Bronchus fibroblast of lung (primary cell): ENCODE results near the gene SSH2. TPM values are rescaled to one million over a fixed set of nuclear protein-coding genes. Genes with fewer than 3 reads are reported as not detected.

Experiments used
- total RNA-seq: library from RNA; depleted of rRNA; stranded (reverse); fragments of >200 nt; gene quantifications from 2 replicates; pipeline ENCODE4 v1.2.3, GENCODE V29; 2015

Gene SSH2, protein sequence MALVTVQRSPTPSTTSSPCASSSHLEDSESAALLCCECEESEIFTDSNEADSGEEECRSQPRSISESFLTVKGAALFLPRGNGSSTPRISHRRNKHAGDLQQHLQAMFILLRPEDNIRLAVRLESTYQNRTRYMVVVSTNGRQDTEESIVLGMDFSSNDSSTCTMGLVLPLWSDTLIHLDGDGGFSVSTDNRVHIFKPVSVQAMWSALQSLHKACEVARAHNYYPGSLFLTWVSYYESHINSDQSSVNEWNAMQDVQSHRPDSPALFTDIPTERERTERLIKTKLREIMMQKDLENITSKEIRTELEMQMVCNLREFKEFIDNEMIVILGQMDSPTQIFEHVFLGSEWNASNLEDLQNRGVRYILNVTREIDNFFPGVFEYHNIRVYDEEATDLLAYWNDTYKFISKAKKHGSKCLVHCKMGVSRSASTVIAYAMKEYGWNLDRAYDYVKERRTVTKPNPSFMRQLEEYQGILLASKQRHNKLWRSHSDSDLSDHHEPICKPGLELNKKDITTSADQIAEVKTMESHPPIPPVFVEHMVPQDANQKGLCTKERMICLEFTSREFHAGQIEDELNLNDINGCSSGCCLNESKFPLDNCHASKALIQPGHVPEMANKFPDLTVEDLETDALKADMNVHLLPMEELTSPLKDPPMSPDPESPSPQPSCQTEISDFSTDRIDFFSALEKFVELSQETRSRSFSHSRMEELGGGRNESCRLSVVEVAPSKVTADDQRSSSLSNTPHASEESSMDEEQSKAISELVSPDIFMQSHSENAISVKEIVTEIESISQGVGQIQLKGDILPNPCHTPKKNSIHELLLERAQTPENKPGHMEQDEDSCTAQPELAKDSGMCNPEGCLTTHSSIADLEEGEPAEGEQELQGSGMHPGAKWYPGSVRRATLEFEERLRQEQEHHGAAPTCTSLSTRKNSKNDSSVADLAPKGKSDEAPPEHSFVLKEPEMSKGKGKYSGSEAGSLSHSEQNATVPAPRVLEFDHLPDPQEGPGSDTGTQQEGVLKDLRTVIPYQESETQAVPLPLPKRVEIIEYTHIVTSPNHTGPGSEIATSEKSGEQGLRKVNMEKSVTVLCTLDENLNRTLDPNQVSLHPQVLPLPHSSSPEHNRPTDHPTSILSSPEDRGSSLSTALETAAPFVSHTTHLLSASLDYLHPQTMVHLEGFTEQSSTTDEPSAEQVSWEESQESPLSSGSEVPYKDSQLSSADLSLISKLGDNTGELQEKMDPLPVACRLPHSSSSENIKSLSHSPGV (N-terminal part only)
- 5.4 and 6.2 TPM in 2 replicates for total RNA-seq

DNA sequence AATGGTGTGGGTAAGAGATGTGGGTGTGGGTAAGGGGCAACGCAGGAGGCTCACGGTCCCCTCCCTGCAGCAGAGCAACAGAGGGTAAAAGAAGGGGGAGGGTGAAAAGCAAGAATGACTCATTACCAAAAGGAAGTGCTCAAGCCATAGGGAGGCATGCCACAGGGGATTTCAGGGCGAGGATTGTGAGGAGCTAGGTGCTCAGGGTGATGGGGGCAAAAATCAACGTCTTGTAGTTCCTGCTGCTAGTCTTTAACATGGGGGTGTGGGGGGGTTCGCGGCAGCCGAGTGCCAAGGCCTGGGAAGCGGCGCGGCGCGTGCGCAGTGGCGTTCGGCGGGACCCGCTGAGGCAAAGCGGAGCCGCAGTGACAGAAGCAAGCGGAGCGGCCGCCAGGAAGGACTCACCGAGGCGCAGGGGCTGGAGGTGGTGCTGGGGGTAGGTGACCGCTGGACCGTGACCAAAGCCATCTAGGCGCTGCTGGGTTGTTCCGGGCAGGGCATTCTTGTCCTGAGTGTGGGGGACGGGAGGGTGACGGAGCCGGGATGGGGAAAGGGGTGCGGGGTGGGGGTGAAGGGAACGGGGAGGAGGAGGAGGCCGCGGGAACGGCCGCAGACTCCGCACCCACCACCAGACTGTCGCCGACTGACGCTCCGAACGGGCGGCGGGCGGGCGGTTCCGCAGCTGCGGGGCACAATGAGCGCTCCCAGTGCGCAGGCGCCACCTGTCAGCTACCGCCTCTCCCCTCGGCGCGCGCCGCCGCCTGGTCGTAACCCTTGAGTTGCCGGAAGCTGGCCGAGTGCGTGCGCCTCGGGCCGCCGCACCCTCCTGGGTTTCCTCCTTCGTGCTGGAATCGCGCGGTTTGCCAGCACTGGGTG, at the start of gene SSH2:
Gene SSH2 (minus strand): TSS at position 696 of the 876 bp plus-strand sequence. CDS start 228 bp downstream, at position 468.

DNA sequence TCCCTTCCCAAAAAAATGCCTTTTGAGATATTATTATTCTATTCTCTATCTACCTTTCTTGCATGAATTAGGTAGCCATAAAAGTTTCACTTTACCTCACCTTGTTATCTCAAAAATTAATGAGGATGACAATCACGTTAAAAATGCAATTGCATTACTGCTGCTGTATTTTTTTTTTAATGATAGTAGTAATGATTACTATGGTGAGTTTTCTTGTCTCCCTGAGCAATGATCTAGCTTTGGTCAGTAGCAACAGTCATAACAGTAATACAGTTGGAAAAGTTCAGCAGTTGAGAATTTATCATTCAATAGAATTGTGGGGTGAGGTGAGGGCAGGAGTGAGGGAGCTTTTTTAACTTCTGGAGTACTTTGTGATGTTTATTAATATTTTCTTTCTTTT, 11.3 kb upstream of the SSH2 start, which contains the start of gene EFCAB5:
Gene EFCAB5 (plus strand): TSS at position 301 of the 400 bp plus-strand sequence. CDS start 163 bp downstream, outside the sequence.

GRCh38 chr17:29622337-29623282, 307.4 kb downstream of the SSH2 start, which contains the start of gene CORO6:
TSS of gene CORO6 (minus strand) at chr17:29622912. CDS start at chr17:29621421, 1,491 bp downstream.

DNA sequence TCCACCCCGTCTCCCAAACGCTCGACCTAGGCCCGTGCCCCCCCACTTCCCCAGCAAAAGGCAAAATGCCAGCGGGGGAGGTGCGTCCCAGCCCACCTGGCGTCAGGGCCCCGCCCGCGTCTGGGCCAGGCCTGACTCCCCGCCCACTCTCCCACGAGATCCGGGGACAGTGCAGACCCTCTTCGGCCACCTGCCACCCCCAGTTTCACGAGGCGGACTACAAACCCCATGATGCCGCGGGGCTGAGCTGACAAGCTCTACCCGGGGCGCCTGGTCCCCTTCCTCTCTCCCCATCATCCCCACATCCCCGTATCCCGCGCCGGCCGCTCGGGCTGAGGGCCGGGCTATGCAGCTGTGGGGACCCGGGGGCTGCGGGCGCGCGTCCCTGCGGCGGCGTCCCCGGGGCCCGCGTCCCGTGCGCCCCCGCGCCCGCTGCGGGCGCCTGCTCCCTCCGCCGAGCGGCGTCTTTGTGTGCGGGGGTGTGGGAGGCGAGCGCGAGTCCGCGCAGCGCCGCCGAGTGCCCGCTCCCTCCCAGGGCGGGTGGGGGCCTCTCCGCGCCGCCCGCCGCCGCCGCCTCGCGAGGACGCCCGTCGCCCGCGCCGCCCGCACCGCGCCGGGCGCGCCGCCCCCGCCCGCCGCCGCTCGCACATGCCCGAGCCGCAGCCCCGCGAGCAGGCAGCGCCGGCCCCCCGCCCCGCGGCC, 337.0 kb downstream of the SSH2 start, which contains the start of gene ANKRD13B:
Gene ANKRD13B (plus strand): TSS at position 283 of the 702 bp plus-strand sequence. CDS start 490 bp downstream, outside the sequence.

GRCh38 chr17:29589524-29590410, 340.3 kb downstream of the SSH2 start, which contains the start of gene GIT1:
TSS of gene GIT1 (minus strand) at chr17:29589648. CDS start at chr17:29589378, 270 bp downstream.

Other genes with a start within 250 kb of the SSH2 start
- gene EFCAB5, start 11.4 kb upstream of the SSH2 start, total RNA-seq, result not detected in 2 replicates
- gene NSRP1, start 186.6 kb upstream of the SSH2 start, total RNA-seq, result 6.2 and 6.4 TPM in 2 replicates